ENCODE data around the gene NDUFS2. TPM values are rescaled to one million over a fixed set of nuclear protein-coding genes. Genes with fewer than 3 reads are reported as not detected.

Gene NDUFS2
- total and polyA plus RNA-seq, 9 of the 15 experiments (the other 6 are each of a cell fraction or from before 2014, with no cell fraction given), result 70.0 to 176 (median 141) TPM

DNA sequence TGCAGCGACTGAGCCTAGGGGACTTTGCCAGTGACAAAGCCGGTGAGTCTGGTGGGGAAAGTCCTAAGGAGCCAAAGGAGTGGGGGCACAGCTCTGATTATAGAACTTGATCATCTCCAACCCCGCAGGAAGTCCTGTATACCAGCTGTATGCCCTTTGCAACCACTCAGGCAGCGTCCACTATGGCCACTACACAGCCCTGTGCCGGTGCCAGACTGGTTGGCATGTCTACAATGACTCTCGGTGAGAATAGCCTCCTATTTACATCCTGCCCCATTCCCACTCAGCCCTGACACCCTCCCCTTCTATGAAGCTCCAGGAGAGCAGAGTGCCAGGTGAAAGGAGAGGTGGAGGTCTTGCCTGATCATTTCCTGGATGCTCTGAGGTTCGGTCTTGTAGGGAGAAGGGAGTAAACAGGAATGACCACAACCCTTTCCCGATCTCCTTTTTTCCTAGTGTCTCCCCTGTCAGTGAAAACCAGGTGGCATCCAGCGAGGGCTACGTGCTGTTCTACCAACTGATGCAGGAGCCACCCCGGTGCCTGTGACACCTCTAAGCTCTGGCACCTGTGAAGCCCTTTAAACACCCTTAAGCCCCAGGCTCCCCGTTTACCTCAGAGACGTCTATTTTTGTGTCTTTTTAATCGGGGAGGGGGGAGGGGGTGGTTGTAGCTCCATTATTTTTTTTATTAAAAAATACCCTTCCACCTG, 37.1 kb upstream of the NDUFS2 start (continued):
- TF ChIP-seq, protein P1, sequence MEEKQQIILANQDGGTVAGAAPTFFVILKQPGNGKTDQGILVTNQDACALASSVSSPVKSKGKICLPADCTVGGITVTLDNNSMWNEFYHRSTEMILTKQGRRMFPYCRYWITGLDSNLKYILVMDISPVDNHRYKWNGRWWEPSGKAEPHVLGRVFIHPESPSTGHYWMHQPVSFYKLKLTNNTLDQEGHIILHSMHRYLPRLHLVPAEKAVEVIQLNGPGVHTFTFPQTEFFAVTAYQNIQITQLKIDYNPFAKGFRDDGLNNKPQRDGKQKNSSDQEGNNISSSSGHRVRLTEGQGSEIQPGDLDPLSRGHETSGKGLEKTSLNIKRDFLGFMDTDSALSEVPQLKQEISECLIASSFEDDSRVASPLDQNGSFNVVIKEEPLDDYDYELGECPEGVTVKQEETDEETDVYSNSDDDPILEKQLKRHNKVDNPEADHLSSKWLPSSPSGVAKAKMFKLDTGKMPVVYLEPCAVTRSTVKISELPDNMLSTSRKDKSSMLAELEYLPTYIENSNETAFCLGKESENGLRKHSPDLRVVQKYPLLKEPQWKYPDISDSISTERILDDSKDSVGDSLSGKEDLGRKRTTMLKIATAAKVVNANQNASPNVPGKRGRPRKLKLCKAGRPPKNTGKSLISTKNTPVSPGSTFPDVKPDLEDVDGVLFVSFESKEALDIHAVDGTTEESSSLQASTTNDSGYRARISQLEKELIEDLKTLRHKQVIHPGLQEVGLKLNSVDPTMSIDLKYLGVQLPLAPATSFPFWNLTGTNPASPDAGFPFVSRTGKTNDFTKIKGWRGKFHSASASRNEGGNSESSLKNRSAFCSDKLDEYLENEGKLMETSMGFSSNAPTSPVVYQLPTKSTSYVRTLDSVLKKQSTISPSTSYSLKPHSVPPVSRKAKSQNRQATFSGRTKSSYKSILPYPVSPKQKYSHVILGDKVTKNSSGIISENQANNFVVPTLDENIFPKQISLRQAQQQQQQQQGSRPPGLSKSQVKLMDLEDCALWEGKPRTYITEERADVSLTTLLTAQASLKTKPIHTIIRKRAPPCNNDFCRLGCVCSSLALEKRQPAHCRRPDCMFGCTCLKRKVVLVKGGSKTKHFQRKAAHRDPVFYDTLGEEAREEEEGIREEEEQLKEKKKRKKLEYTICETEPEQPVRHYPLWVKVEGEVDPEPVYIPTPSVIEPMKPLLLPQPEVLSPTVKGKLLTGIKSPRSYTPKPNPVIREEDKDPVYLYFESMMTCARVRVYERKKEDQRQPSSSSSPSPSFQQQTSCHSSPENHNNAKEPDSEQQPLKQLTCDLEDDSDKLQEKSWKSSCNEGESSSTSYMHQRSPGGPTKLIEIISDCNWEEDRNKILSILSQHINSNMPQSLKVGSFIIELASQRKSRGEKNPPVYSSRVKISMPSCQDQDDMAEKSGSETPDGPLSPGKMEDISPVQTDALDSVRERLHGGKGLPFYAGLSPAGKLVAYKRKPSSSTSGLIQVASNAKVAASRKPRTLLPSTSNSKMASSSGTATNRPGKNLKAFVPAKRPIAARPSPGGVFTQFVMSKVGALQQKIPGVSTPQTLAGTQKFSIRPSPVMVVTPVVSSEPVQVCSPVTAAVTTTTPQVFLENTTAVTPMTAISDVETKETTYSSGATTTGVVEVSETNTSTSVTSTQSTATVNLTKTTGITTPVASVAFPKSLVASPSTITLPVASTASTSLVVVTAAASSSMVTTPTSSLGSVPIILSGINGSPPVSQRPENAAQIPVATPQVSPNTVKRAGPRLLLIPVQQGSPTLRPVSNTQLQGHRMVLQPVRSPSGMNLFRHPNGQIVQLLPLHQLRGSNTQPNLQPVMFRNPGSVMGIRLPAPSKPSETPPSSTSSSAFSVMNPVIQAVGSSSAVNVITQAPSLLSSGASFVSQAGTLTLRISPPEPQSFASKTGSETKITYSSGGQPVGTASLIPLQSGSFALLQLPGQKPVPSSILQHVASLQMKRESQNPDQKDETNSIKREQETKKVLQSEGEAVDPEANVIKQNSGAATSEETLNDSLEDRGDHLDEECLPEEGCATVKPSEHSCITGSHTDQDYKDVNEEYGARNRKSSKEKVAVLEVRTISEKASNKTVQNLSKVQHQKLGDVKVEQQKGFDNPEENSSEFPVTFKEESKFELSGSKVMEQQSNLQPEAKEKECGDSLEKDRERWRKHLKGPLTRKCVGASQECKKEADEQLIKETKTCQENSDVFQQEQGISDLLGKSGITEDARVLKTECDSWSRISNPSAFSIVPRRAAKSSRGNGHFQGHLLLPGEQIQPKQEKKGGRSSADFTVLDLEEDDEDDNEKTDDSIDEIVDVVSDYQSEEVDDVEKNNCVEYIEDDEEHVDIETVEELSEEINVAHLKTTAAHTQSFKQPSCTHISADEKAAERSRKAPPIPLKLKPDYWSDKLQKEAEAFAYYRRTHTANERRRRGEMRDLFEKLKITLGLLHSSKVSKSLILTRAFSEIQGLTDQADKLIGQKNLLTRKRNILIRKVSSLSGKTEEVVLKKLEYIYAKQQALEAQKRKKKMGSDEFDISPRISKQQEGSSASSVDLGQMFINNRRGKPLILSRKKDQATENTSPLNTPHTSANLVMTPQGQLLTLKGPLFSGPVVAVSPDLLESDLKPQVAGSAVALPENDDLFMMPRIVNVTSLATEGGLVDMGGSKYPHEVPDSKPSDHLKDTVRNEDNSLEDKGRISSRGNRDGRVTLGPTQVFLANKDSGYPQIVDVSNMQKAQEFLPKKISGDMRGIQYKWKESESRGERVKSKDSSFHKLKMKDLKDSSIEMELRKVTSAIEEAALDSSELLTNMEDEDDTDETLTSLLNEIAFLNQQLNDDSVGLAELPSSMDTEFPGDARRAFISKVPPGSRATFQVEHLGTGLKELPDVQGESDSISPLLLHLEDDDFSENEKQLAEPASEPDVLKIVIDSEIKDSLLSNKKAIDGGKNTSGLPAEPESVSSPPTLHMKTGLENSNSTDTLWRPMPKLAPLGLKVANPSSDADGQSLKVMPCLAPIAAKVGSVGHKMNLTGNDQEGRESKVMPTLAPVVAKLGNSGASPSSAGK (IDR thresholded peaks at IDR 0.05), result no peak
- TF ChIP-seq SIN3A (IDR thresholded peaks at IDR 0.05; ENCODE audit: borderline replicate concordance in 2 of 2, control insufficient read depth in 1 of 2, low read depth in 2 of 2, low read length in 2 of 2), result no peak
- TF ChIP-seq, protein P2, sequence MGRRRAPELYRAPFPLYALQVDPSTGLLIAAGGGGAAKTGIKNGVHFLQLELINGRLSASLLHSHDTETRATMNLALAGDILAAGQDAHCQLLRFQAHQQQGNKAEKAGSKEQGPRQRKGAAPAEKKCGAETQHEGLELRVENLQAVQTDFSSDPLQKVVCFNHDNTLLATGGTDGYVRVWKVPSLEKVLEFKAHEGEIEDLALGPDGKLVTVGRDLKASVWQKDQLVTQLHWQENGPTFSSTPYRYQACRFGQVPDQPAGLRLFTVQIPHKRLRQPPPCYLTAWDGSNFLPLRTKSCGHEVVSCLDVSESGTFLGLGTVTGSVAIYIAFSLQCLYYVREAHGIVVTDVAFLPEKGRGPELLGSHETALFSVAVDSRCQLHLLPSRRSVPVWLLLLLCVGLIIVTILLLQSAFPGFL (CRISPR knock-in tag; IDR thresholded peaks at IDR 0.05), result no peak
- no peak for TF ChIP-seq SNRNP70 (optimal IDR thresholded peaks at IDR 0.05; ENCODE audit: low read depth, low read length)
- TF ChIP-seq PHB (CRISPR knock-in tag; IDR thresholded peaks at IDR 0.05), result no peak
- no peak for TF ChIP-seq ZNF41 (CRISPR knock-in tag; conservative IDR thresholded peaks at IDR 0.05)
